HL-60/S4 treated with phorbol 12-myristate 13-acetate at 8.2 ng/mL for 4 days and 3 days (cell line): ENCODE data around the gene ALDH1B1.

Experiments used
- in situ Hi-C: fragments of 300-500 bp; cut with MboI; formaldehyde crosslinking; loops from 2 replicates; pipeline ENCODE4 v1.15.0; 2022; ENCODE audit warnings: low sequenced_read_pairs

ALDH1B1 gene

DNA sequence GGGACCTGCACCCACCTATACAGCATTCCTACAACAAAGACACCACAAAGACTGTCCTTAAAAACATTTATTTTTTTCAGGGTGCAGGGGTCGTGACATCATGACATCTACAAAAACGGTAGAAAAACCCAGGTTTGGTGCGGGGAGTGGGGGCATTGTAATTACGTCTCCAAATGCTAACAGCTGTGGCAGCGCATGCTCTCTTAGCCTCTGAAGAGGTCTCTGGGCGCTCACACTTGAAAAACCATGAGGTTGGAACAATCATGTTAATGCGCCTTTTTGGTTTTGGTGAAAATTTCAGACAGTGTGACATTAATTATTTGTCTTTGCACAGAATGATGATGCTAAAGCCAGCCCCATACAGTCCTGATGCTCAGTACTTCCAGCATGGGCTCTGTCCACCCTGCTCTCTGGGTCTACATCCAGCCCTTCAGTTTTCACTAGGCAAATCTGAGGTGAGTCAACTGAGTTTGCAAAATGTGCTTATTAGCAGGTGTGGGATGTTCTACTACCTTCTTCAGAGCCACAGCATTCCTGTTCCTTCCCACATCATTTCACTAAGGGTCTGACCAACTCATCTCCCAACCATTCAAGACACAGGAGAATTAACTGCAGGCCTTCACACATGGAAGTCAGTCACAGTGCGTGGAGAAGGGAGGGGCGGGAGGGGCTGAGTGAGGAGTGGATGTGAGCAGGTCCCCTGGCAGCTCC lies 14.1 kb downstream of the ALDH1B1 start:
- in situ Hi-C loops, result loop anchor here (10.0 kb wide), 1 partner anchor 58 kb away; no protein-coding TSS in a partner anchor

DNA sequence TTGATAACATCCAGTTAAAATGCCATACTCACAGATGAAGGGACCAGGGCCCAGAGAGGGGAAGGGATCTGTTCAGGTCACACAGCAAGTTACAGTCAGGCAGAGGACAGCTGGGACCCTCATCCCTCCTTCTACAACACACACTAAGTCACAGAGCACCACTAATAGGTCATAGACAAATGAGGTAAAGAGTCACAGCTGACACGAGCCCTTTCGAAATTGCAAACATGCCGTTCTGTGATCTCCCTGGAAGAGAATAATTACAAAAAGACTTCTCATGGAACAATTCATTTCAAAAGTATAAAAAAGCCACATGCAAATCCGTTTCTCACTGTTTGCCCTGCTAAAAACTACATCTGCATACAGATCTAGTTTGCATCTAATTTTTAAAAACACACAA lies 16.2 kb downstream of the ALDH1B1 start:
- in situ Hi-C loops, result loop anchor here (10.0 kb wide), 1 partner anchor 56 kb away; no protein-coding TSS in a partner anchor

DNA sequence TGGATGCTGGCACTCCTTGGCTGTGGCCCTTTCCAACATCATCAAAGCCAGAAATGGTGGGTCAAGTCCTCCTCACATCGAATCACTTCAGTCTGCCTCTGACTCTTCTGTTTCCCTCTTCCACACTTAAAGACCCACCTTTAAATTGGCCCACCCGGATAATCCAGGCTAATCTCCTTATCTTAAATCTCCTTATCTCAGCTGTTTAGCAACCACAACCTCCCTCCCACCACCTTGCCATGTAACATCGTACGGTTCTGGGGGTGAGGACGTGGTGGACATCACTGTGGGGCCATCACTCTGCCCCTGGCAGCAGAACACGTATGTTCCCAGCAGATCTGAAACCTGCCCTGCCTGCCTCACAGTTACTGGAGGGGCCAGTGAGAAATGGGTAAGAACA lies 20.2 kb downstream of the ALDH1B1 start:
- in situ Hi-C loops, result no loop called here

DNA sequence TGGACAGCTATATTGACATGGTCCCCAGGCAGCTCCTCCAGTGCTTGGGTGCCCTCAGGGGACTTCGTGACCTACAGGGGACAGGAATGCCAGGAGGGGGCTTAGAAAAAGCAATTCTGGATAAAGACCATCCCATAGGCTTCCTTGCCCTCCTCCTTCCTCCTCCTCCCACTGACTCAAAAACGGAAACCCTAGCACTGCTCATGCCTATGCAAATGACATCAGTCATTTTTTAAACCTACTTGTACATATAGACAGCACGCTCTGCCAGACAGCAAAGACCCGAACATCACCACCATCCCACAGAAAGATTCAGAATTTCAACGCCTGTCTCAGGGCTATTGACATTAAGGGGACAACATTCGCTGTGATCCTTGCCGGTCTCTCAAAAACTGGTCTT lies 20.8 kb downstream of the ALDH1B1 start:
- in situ Hi-C loops, result no loop called here

DNA sequence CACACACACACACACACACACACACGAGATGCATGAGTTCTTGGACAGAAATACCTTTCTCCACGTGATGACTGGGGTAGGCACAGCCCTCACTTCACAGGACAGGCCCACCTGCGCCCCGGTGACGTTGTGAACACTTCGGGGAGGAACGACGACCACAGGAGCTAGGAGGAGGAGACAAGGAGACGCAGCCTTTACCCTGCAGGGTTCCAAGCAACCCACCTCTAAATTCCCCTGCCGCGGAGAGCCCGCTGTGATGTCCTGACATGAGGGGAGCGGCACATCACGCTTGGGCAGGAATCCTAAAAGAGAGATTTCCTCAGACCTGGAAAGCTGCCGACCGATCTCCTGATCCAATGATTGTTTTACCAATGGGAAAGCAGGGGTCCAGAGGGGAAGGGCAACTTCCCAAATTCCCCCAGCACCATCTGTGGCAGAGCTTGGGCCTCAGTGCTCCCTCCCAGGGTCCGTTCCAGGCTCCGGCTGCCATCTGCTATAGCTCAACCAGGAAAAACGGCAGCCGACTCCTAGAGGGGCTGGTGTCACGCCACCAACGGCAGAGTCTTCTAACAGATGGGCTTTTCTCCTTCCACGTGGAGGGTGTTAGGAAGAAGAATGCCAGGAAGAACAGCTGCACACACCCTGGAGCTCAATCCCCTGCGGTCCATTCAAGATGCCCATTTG lies 21.7 kb downstream of the ALDH1B1 start:
- in situ Hi-C loops, result no loop called here

DNA sequence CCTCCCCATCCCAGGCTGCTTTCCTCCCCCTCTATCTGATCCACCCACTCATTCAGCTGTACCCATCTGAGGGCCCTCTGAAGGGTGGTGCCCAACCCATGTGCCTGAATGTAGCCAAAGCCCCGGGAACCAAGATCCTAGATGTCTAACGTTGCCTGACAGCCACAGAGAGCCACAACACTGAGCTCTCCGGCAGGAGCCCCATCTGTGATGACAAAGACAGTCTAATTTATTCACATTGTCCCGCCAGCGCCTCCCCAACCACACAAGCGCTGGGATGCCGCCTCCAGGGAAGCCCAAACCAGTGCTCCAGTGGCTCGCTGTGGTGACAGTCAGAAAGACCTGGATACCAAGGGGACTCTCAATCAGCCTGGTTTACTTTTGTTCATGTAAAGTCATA lies 23.4 kb downstream of the ALDH1B1 start:
- in situ Hi-C loops, result no loop called here

DNA sequence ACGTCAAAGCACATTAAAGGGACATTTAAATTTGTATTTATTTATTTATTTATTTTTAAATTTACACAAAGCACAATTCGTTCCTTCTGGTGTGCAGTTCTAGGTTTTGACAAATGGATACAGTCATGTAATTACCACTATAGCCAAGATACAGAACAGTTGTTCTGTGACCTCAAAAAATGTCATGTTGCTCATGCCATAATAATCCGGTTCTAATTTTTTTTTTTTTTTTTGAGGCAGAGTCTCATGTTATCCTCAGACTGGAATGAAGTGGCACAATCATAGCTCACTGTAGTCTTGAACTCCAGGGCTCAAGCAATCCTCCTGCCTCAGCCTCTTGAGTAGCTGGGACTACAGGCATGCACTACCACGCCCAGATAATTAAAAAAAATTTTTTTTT lies 24.0 kb downstream of the ALDH1B1 start:
- in situ Hi-C loops, result no loop called here

DNA sequence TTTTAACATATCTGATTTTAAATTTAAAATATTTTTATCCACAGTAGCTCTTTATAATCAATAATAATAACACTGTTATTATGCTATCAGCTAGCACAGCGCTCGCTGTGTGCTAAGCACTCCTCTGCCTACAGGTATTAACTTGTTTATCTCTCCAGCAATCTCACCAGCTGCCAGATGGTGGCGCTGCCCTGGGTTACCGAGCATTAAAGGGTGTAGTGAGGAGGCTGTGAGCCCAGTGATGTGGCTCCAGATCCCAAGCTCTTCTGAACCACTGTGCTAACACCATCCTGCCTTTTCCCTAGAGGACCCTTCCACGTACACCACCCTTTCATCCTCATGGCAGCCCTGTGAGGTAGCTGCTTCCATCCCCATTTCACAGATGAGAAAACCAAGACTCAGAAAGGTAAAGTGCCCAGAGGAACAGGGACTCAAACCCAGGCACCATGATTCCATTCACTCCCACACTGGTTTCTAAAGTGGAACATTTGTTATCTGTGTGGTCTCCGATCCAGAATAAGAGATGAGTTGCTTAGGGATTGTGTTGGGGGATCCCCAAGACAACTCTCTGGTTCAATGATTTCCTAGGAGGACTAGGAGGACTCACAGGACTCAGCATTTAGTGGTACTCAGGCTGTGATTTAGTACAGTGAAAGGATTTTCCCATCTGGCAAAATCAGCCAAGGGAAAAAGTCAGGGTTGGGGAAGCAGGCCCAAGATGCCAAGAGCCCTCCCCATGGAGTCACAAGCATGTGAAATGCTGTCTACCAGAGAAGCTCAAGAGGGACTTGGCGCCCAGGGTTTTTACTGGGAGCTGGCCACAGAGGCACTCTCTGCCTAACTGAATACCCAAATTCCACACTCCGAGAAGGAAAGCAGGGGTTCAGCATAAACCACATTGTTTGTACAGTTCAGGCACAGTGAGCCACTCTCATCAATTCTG lies 24.8 kb downstream of the ALDH1B1 start:
- in situ Hi-C loops, result no loop called here

DNA sequence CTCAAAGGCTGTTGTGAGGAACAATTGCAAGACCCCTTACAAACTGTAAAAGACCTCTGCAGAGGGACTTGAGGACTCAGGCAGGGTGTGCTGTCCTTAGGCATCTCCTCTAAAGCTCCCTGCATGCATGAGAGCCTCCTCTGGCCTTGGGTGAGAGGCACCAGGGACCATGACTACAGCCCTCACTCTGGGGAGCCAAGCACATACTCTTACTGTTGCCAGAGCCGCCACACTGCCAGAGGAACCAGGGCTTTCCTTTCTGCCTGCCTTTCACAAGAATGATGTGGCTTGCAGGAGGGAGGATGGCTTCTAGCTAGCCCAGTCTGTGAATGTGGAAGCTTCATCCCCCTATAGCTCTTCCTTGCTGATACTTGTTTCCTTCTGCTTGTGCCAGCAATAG lies 25.9 kb downstream of the ALDH1B1 start:
- in situ Hi-C loops, result no loop called here

DNA sequence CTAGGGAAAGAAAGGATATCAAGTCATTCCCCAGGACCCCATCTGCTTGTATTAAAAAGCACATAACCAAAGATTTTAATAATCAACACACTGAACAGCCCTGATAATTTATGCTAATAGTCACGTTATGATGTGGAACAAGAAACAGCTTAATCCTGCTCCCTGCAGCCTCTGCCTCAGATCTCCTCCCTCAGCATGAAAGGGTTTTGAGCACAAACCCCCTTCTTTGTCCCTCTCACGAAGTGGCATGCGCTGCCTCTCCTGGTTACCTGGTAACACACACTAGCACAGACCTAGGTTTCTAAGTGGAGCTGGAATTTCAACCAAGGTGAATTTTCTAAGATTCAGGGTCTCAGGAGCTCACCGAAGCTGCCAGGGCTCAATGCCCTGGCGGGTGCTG lies 26.7 kb downstream of the ALDH1B1 start:
- in situ Hi-C loops, result no loop called here

DNA sequence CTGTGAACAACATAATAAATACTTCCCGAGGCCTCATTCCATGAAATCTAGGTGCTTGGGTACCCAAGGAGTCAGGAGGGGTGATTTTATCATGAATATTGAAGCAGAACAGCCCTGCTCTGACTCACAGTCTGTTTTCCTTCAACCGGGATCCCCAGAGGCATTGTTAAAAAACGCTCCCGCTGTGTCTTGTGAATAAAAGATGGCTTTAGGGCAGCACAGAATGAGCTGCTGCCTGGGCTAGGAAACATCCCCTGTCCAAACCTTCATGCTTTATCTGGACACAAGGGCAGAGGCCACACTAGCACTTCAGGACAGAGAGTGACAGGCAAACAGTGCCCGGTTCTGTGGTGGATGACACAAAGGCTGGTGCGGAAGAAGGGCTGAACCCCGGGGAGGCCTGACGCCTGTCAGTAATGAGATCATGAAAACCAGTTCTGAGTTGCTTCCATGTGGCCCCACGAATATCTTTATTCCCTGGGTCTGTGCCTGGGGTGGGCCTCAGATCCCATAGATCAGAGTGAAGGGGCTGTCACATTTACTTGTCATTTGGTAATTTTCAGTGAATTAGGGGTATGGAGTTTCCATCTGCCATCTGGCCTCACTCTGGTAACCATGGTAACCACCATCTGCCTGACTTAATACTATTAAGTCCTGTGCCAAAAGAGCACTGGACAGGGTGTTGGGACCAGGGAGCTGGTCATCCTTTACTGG lies 29.2 kb downstream of the ALDH1B1 start:
- in situ Hi-C loops, result no loop called here

DNA sequence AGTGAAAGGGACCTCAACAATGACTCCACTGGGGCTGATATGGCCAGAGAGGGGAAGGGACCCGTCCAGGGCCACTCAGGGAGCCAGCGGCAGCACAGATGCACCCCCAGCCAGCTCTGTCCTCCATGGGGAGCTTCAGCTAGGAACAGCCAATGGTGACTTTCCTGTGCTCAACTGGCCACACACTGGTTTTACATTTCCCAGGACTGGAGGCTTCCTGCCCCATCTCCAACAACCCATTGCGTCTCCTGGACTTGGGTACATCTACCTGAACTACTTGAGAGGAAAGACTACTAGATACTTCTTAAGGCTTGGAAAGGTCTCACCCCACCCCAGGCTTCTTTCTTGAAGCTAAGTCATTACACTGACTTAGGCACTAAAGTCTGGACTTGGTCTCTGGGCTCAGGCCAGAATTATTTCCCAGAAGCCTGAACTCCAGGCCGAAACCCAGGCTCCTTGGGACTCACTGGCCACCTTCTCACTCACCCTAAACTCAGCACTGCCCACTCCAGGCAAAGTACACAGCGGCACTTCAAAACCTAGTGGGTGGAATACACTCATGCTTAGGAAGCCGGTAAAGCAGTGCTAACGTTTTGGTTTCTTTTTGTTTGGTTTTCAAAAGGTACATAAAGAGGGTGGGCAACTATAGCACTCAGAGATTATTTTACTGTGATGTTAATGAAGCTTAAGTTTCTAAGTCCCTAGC lies 30.2 kb downstream of the ALDH1B1 start:
- in situ Hi-C loops, result no loop called here

DNA sequence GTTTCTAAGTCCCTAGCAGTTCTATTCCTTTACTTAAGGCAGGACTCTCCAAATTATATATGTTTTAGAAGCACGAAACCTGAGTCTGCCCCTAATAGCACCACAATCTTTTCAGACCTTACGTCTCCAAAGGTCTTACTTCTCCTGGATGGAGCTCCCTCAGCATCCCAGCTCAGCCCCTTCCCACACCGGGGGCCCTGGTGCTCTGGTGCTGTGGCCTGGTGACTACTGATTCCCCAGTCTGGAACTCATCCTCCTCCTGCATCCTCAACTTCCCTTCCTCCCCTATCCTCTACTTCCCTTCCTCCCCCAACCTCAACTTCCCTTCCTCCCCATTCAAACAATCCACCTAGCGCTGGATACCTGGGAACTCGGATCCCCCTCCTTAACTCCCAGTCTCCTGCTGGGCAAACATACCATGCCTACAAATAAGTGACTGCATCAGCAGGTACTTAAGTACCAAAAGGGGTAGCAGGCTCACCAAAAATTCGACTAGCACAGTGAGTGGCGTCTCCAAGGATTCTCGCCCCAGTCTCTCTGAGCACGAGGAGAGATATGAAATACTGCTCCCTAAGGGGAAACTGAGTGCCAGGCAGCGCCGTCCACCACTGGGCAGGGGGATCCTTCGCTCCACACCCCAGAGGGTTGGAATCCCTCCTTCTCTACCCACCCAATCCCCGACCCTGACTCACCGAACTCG lies 30.9 kb downstream of the ALDH1B1 start:
- in situ Hi-C loops, result no loop called here

DNA sequence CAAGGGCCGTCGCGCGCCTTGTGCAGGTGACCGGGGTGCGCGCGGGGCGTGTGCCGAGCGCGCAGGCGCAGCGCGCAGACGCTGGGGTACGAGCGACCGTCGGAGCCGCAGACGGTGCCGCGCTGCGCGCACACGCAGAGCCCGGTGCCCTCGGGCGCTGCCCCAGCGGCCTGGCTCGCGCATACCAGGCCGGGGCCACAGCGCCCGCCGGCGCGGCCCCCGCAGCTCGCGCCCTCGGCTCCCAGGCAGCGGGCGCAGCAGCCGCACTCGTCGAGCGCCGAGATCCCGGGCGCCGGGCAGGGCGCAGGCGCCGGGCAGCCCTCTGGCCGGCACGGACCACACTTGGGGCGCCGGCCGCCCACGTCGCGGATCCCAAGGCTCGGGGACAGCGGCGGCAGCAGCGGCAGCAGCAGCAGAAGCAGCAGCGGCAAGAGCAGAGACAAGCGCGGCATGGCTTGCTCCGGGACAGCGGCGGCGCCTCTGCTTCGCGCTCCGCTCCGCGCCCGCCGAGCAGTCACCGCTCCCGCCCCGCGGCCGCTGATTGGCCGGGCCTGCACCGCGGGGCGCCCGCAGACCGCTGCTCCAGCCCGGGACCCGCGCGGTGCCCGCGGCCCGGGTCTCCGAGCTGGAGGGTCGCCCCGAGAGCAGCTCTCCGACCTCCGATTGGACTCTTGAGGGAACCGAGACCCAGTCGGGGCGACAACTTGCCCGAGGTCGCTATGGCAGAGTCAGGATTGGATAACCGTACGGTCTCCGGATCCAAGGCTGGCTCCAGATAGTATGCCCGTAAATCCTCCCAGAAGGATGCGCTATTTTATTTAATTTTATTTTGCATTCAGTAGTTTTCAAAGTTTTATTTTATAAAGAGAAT lies 31.7 kb downstream of the ALDH1B1 start, which contains the start of gene IGFBPL1:
IGFBPL1 (minus strand) TSS at position 482 of the 871 bp plus-strand sequence; CDS start at position 452, 30 bp downstream.
- in situ Hi-C loops, result no loop called here

DNA sequence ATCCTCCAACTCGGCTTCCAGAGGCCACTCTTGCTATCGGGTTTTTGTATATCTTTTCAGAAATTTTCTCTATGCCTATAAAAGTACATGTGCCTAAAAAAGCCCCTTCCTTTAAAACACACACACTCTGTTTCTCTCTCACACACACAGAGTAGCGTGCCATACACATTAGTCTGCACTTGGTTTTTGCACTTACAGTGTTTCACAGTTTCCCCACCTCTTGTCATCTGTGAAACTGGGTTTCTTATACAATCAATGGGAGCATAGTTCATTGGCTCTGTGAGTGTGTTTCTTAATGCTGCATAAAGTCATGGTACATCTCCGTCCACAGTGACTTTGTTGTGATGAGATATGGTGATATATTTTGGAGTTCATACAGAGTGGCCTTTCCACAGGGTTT lies 32.4 kb downstream of the ALDH1B1 start:
- in situ Hi-C loops, result no loop called here

DNA sequence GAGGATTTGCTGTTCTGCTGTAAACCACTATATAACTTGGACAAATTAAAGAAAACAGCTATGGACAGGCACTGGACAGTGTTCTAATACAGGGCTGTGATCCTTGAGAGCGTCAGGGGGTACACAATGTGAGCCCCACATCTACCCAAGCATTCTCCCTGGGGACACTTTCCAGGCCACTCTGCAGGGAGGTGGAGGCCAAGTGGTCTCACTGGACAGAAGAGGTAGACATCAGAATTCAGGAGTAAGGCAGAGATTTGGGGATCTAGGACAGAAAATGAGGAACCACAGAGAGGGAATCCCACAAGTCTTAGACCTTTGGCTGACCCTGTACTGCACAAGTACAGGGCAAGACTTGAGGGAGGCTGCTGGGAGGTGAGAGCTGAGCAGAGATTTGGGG lies 35.6 kb downstream of the ALDH1B1 start:
- in situ Hi-C loops, result no loop called here

DNA sequence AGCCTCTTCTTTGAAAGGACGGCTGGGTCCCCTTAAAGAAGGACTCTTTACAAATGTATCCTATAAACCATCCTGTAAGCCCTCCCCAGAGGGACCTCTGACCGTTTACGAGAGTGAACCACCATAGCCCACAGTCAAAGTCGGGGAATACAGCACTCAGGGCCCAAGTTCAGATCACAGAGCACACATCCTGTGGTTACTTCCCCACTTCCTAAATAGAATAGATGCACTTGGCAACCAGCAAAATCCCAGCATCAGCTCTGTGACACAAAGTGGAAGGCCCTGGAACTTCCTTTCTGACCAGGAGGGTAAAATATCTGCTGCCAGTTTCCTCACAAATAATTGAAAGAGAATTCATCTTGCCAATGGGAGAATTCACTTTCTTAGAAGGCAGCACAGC lies 38.6 kb downstream of the ALDH1B1 start:
- in situ Hi-C loops, result no loop called here

DNA sequence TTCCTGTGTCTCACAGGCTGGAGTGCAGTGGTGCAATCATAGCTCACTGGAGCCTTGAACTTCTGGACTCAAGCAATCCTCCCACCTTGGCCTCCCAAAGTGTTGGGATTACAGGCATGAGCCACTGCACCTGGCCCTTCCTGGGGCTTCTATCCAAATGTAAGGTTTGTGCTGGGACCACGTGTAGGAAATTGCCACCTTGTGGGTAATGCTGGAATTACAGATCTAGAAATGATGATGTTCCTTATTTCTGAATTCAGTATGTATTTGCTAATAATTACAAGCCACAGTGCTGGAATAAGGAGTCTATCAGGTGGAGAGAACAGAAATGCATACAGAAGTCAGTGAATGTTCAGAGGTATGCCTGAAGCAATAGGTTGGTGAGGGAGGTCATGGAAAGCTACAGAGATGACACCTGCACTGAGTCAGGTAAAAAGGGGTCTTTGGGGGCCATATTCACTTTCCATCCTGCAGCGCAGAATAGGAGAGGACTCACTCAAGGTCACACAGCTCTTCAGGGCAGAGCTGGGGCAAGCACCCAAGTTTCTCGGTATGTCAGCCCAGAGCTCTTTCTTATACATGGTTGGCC lies 40.5 kb downstream of the ALDH1B1 start:
- in situ Hi-C loops, result no loop called here
